ENCODE measurements around the gene IL32. TPM values are rescaled to one million over a fixed set of nuclear protein-coding genes. Genes with fewer than 3 reads are reported as not detected.

Gene IL32
- total RNA-seq, 2 donors from 2014 or later = 2.0 to 4.0 TPM

GRCh38 chr16:3099395-3099731 is 33.9 kb downstream of the IL32 start:
- peak overlapping the region; percentile 74 for H3K9ac ChIP-seq (ENCODE audit: extremely low read depth, low read length, poor library complexity, severe bottlenecking)
- no peaks in the 10 kb centered on the region for H3K9me3 ChIP-seq (ENCODE audit: control insufficient read depth, low read length)
- peak overlapping the region; percentile 91 for H3K4me3 ChIP-seq (ENCODE audit: low read length)
- DNase-seq = no peak
- Mint-ChIP-seq H3K4me3 (peak overlapping the region; percentile 97), H3K4me1 (peaks cover 26% of the 10 kb centered on the region), H3K27me3 (ENCODE audit: insufficient read depth) (no peaks in the 10 kb centered on the region), H3K27ac (peak overlapping the region; percentile 94), H3K9me3 (no peaks in the 10 kb centered on the region), H3K36me3 (ENCODE audit: low read depth) (peaks cover 9% of the 10 kb centered on the region)
- H3K36me3 ChIP-seq (ENCODE audit: control insufficient read depth, insufficient read depth, low read length) = peaks cover 4% of the 10 kb centered on the region
- WGBS, 2 experiments (ENCODE audit: insufficient coverage in 1 of 2, insufficient read length in 1 of 2) = 13 to 21% methylated on average over 4 to 5 of the region's 5 CpGs
- H3K27me3 ChIP-seq (ENCODE audit: control insufficient read depth, insufficient read depth, low read length, poor library complexity, severe bottlenecking) = no peaks in the 10 kb centered on the region
- no peak for TF ChIP-seq CTCF (conservative IDR thresholded peaks at IDR 0.05)
- H3K27ac ChIP-seq (ENCODE audit: low read depth, low read length) = no peak overlapping the region
- H3K4me1 ChIP-seq (ENCODE audit: control insufficient read depth, insufficient read depth, low read length) = peaks cover 10% of the 10 kb centered on the region

GRCh38 chr16:3099732-3100499 is 34.5 kb downstream of the IL32 start:
- Mint-ChIP-seq H3K36me3 (ENCODE audit: low read depth) (peaks cover 3% of the 10 kb centered on the region), H3K27me3 (ENCODE audit: insufficient read depth) (no peaks in the 10 kb centered on the region), H3K4me3 (peak overlapping the region; percentile 97), H3K27ac (peak overlapping the region; percentile 94), H3K9me3 (no peaks in the 10 kb centered on the region), H3K4me1 (peaks cover 26% of the 10 kb centered on the region)
- DNase-seq = peak; percentile 99
- no peaks in the 10 kb centered on the region for H3K27me3 ChIP-seq (ENCODE audit: control insufficient read depth, insufficient read depth, low read length, poor library complexity, severe bottlenecking)
- no peak overlapping the region for H3K27ac ChIP-seq (ENCODE audit: low read depth, low read length)
- peak overlapping the region; percentile 91 for H3K4me3 ChIP-seq (ENCODE audit: low read length)
- H3K36me3 ChIP-seq (ENCODE audit: control insufficient read depth, insufficient read depth, low read length) = peaks cover 4% of the 10 kb centered on the region
- 2 to 6% methylated on average over 16 to 34 of the region's 39 CpGs for WGBS, 2 experiments (ENCODE audit: insufficient coverage in 1 of 2, insufficient read length in 1 of 2)
- H3K9ac ChIP-seq (ENCODE audit: extremely low read depth, low read length, poor library complexity, severe bottlenecking) = peak overlapping the region; percentile 74
- peaks cover 10% of the 10 kb centered on the region for H3K4me1 ChIP-seq (ENCODE audit: control insufficient read depth, insufficient read depth, low read length)
- no peaks in the 10 kb centered on the region for H3K9me3 ChIP-seq (ENCODE audit: control insufficient read depth, low read length)
- no peak for TF ChIP-seq CTCF (conservative IDR thresholded peaks at IDR 0.05)

GRCh38 chr16:3101018-3101840 is 35.8 kb downstream of the IL32 start:
- TF ChIP-seq CTCF (conservative IDR thresholded peaks at IDR 0.05) = peak; percentile 88
- Mint-ChIP-seq H3K36me3 (ENCODE audit: low read depth) (no peaks in the 10 kb centered on the region), H3K4me1 (peaks cover 32% of the 10 kb centered on the region), H3K4me3 (peak overlapping the region; percentile 31), H3K27me3 (ENCODE audit: insufficient read depth) (no peaks in the 10 kb centered on the region), H3K9me3 (no peaks in the 10 kb centered on the region), H3K27ac (peak overlapping the region; percentile 95)
- DNase-seq = peak; percentile 83
- no peak overlapping the region for H3K4me3 ChIP-seq (ENCODE audit: low read length)
- H3K4me1 ChIP-seq (ENCODE audit: control insufficient read depth, insufficient read depth, low read length) = peaks cover 10% of the 10 kb centered on the region
- peaks cover 2% of the 10 kb centered on the region for H3K36me3 ChIP-seq (ENCODE audit: control insufficient read depth, insufficient read depth, low read length)
- H3K27me3 ChIP-seq (ENCODE audit: control insufficient read depth, insufficient read depth, low read length, poor library complexity, severe bottlenecking) = no peaks in the 10 kb centered on the region
- no peaks in the 10 kb centered on the region for H3K9me3 ChIP-seq (ENCODE audit: control insufficient read depth, low read length)
- no peak overlapping the region for H3K9ac ChIP-seq (ENCODE audit: extremely low read depth, low read length, poor library complexity, severe bottlenecking)
- no peak overlapping the region for H3K27ac ChIP-seq (ENCODE audit: low read depth, low read length)
- 72% methylated on average over 16 to 25 of the region's 29 CpGs for WGBS, 2 experiments (ENCODE audit: insufficient coverage in 1 of 2, insufficient read length in 1 of 2)

All from endodermal cell (in vitro differentiated cells).